Ascending aorta (tissue), 2 donors: ENCODE data around the gene RAD51. TPM values are rescaled to one million over a fixed set of nuclear protein-coding genes. Genes with fewer than 3 reads are reported as not detected.

ENCODE experiments used
- DNase-seq, 2 donors: peaks; one replicate each; pipeline ENCODE4 v3.0.0-alpha.2; 2019; ENCODE audit warnings: low spot score in 2 of 2
- H3K27ac ChIP-seq, 2 donors: fragments of 200-600 bp; sonication (generic); one replicate each; pipeline ENCODE4 v1.5.1; 2016 to 2017; ENCODE audit warnings: mild to moderate bottlenecking in 1 of 2
- H3K27me3 ChIP-seq: fragments of 200-600 bp; sonication (generic); one replicate; pipeline ENCODE4 v1.5.1; 2017
- H3K36me3 ChIP-seq, 2 donors: fragments of 200-600 bp; sonication (generic); one replicate each; pipeline ENCODE4 v1.5.1; 2016
- H3K4me1 ChIP-seq, 2 donors: fragments of 200-600 bp; sonication (generic); one replicate each; pipeline ENCODE4 v1.5.1; 2016 to 2017; ENCODE audit warnings: mild to moderate bottlenecking in 1 of 2
- H3K4me3 ChIP-seq, 2 donors: fragments of 200-600 bp; sonication (generic); one replicate each; pipeline ENCODE4 v1.5.1; 2016 to 2017; ENCODE audit warnings: mild to moderate bottlenecking in 1 of 2
- H3K9me3 ChIP-seq, 2 donors: fragments of 200-600 bp; sonication (generic); one replicate each; pipeline ENCODE4 v1.5.1; 2016
- intact Hi-C: fragments of 100-400 bp; cut with DNase I; formaldehyde crosslinking; loops from one replicate; pipeline ENCODE4 v1.15.1; 2023
- total RNA-seq: library from RNA; depleted of rRNA; stranded (reverse); fragments of >200 nt; gene quantifications from one replicate; pipeline ENCODE4 v1.1.0, GENCODE V29; 2016
- TF ChIP-seq, protein P1 (sequence below), 3 experiments: fragments of 200-600 bp in 2 of 3; fragments of 450-650 bp in 1 of 3; sonication (generic) in 2 of 3; IDR thresholded peaks; one replicate each; pipeline ENCODE4 v1.5.1; 2016 to 2019; ENCODE audit warnings: antibody characterized with exemption in 3 of 3, mild to moderate bottlenecking in 1 of 3, moderate library complexity in 1 of 3

The RAD51 gene
- total RNA-seq, 1 donor from 2014 or later, result not detected

- Histone ChIP-seq H3K4me1 (peaks cover 0 to 4% of the 10 kb centered on the region in 2 donors), H3K4me3 (no peak overlapping the region), H3K9me3 (no peaks in the 10 kb centered on the region), H3K36me3 (peaks cover 46 to 62% of the 10 kb centered on the region in 2 donors), H3K27ac (no peak overlapping the region), H3K27me3 (no peaks in the 10 kb centered on the region)
- intact Hi-C loops, result no loop called here
- DNase-seq, result no peak
- TF ChIP-seq, protein P1, sequence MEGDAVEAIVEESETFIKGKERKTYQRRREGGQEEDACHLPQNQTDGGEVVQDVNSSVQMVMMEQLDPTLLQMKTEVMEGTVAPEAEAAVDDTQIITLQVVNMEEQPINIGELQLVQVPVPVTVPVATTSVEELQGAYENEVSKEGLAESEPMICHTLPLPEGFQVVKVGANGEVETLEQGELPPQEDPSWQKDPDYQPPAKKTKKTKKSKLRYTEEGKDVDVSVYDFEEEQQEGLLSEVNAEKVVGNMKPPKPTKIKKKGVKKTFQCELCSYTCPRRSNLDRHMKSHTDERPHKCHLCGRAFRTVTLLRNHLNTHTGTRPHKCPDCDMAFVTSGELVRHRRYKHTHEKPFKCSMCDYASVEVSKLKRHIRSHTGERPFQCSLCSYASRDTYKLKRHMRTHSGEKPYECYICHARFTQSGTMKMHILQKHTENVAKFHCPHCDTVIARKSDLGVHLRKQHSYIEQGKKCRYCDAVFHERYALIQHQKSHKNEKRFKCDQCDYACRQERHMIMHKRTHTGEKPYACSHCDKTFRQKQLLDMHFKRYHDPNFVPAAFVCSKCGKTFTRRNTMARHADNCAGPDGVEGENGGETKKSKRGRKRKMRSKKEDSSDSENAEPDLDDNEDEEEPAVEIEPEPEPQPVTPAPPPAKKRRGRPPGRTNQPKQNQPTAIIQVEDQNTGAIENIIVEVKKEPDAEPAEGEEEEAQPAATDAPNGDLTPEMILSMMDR (IDR thresholded peaks at IDR 0.05), result no peak
Observed at GRCh38 chr15:40749151-40749630, 54.2 kb downstream of the RAD51 start.

GRCh38 chr15:40750885-40751284 lies 55.9 kb downstream of the RAD51 start:
- Histone ChIP-seq H3K4me3 (no peak overlapping the region), H3K27me3 (no peaks in the 10 kb centered on the region), H3K27ac (no peak overlapping the region), H3K9me3 (no peaks in the 10 kb centered on the region), H3K36me3 (peaks cover 38 to 49% of the 10 kb centered on the region in 2 donors), H3K4me1 (peaks cover 0 to 11% of the 10 kb centered on the region in 2 donors)
- TF ChIP-seq, protein P1 (IDR thresholded peaks at IDR 0.05), result no peak
- intact Hi-C loops, result no loop called here
- DNase-seq, result no peak

DNA sequence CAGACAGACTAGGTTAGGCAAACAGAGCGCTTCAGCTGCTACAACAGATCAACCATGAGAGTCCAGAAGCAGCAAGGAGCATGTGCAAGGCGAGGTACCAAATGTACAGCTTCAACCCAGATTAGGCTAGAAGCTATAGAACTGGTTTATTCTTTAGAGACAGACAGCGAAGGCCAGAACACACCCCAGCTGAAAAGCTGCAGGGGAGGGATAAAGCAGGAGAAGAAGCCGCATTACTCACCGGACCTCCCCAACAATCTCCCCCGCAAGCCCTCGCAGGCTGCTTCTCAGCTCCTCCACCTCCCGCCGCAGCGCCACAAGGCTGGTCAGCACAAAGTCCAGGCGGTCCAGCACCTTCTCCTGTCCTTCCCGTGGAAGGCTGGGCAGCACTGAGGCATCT lies 56.8 kb downstream of the RAD51 start:
- Histone ChIP-seq H3K27me3 (no peaks in the 10 kb centered on the region), H3K4me1 (peaks cover 0 to 12% of the 10 kb centered on the region in 2 donors), H3K4me3 (no peak overlapping the region), H3K27ac (no peak overlapping the region), H3K36me3 (peaks cover 35 to 49% of the 10 kb centered on the region in 2 donors), H3K9me3 (no peaks in the 10 kb centered on the region)
- DNase-seq, result no peak
- TF ChIP-seq, protein P1 (IDR thresholded peaks at IDR 0.05), result no peak
- intact Hi-C loops, result no loop called here

DNA sequence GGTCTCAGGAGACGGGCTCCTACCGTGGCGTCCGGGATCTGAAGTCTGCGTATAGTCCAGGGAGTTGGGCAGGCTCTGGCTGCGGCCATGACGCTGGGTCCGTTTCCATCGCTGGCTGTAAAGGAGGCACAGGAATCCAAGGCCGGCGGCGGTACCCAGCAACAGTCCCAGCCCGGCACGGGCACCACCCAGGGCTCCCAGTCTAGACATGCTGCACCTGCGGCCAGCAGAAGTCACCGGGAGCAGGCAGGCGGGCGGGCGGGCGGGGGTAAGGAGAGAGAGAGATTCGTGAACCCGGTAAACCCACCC lies 59.6 kb downstream of the RAD51 start:
- Histone ChIP-seq H3K27me3 (no peaks in the 10 kb centered on the region), H3K9me3 (no peaks in the 10 kb centered on the region), H3K27ac (peak overlapping the region; percentile 85 to 86), H3K36me3 (peaks cover 22 to 32% of the 10 kb centered on the region in 2 donors), H3K4me3 (peak overlapping the region; percentile 95 to 98), H3K4me1 (peaks cover 0 to 12% of the 10 kb centered on the region in 2 donors)
- intact Hi-C loops, result loop anchor here (2.0 kb wide), 2 partner anchors 140 to 160 kb away; partner anchors contain the start of genes KNL1 and VPS18
- peak in 1 of 2 donors; percentile 67 for DNase-seq
- TF ChIP-seq, protein P1 (IDR thresholded peaks at IDR 0.05), result no peak

DNA sequence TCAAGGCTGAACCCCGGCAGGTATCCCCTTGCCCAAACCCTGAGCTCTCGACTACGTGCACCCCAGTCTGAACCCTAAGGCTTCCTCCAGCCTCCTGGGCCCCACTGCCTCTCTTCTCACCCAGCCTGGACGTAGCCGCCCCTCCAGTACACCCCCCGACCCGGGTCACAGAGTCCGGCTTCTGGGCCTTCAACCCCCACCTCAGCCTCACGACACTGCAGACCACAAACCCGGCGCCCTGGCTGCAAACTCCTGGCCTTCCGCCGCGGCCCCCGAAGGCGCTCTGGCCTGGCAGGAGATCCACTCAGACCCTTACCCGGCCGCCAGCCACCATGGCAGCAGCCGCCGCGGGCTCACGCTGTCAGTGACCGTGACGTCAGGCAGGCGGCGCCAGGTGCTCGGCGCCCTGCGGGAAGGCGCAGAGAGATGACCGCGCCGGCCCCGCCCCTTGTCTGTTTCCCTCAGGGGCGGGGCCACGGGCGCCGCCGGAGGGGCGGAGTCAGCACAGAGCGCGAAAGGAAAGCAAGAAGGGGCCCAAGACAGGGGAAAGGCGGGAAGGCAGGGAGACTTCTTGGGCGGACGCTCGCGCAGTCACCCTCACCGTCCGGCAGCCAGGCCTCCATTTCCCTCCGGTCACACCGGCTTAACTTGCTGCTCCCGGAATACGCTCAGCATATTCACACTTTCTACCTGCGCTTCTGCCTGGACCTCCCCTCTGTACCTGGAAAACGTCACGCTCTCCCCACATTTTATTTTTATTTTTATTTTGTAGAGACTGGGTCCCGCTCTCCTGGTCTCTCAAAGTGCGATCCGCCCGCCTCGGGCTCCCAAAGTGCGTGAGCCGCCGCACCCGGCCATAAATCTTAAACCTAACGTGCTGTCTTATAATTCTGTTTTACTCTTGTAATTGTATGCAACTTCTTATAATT lies 60.2 kb downstream of the RAD51 start, which contains the start of gene RMDN3:
RMDN3 (minus strand) TSS at position 372 of the 929 bp plus-strand sequence. CDS start 471 bp downstream, outside the sequence.
- intact Hi-C loops, result loop anchor here (1.0 to 5.0 kb wide), 6 partner anchors 52 to 477 kb away; partner anchors contain the start of genes CHP1, DNAJC17, EXD1 and KNL1
- H3K36me3 ChIP-seq, result peaks cover 22 to 27% of the 10 kb centered on the region in 2 donors
- no peaks in the 10 kb centered on the region for H3K27me3 ChIP-seq
- H3K4me3 ChIP-seq, result peak within 1 kb of the TSS; percentile 95 to 98
- peaks cover 0 to 12% of the 10 kb centered on the region in 2 donors for H3K4me1 ChIP-seq
- TF ChIP-seq, protein P1 (IDR thresholded peaks at IDR 0.05), result peak in 1 of 3 experiments; percentile 17
- peak within 1 kb of the TSS; percentile 85 to 86 for H3K27ac ChIP-seq
- H3K9me3 ChIP-seq, result no peaks in the 10 kb centered on the region
- peak; percentile 62 to 95 for DNase-seq
